ENCODE results near the gene MAP7. TPM values are rescaled to one million over a fixed set of nuclear protein-coding genes. Genes with fewer than 3 reads are reported as not detected.

The MAP7 gene
- total and polyA plus RNA-seq, 4 donors: 3.2 to 17.5 (median 8.3) TPM

GRCh38 chr6:136344420-136344819 is 205.8 kb downstream of the MAP7 start:
- Histone ChIP-seq H3K27me3 (ENCODE audit: control insufficient read depth in 4 of 4, insufficient read depth in 4 of 4, low read length in 3 of 4) (no peaks in the 10 kb centered on the region), H3K36me3 (ENCODE audit: control insufficient read depth in 4 of 4, insufficient read depth in 3 of 4, low read depth in 1 of 4, low read length in 3 of 4) (peaks cover 3 to 18% (median 15%) of the 10 kb centered on the region in 4 donors), H3K4me1 (ENCODE audit: control insufficient read depth in 4 of 4, insufficient read depth in 4 of 4, low read length in 3 of 4) (no peaks in the 10 kb centered on the region), H3K27ac (ENCODE audit: low read depth in 1 of 2, low read length in 2 of 2) (no peak overlapping the region), H3K4me3 (ENCODE audit: low read depth in 1 of 3, low read length in 3 of 3) (no peak overlapping the region), H3K9me3 (ENCODE audit: control insufficient read depth in 4 of 4, low read length in 3 of 4) (no peaks in the 10 kb centered on the region), H3K9ac (ENCODE audit: low read depth in 1 of 2, low read length in 2 of 2) (no peak overlapping the region)
- no peak for DNase-seq (ENCODE audit: low spot score)
- TF ChIP-seq YY1 (IDR thresholded peaks at IDR 0.05) (no peak), RAD21 (IDR thresholded peaks at IDR 0.05) (no peak), SP1 (IDR thresholded peaks at IDR 0.05) (no peak), GABPA (IDR thresholded peaks at IDR 0.05 in 1 of 2, conservative IDR thresholded peaks at IDR 0.05 in 1 of 2) (no peak), RXRA (IDR thresholded peaks at IDR 0.05) (no peak), MAX (IDR thresholded peaks at IDR 0.05) (no peak), ZBTB33 (IDR thresholded peaks at IDR 0.05) (no peak), HNF4G (IDR thresholded peaks at IDR 0.05) (no peak), CTCF (IDR thresholded peaks at IDR 0.05; ENCODE audit: low read depth, low read length, missing input control) (no peak), NR2F2 (IDR thresholded peaks at IDR 0.05) (no peak), HNF4A (conservative IDR thresholded peaks at IDR 0.05) (no peak), JUND (IDR thresholded peaks at IDR 0.05) (no peak), REST (IDR thresholded peaks at IDR 0.05) (no peak), FOXA2 (IDR thresholded peaks at IDR 0.05) (no peak), TAF1 (conservative IDR thresholded peaks at IDR 0.05) (no peak), EGR1 (IDR thresholded peaks at IDR 0.05; ENCODE audit: low read depth in 2 of 2) (no peak)
- WGBS: 91% methylated on average over 2 of the region's 2 CpGs

GRCh38 chr6:136343700-136344099 is 206.5 kb downstream of the MAP7 start:
- no peaks in the 10 kb centered on the region for H3K27me3 ChIP-seq (ENCODE audit: control insufficient read depth in 4 of 4, insufficient read depth in 4 of 4, low read length in 3 of 4)
- no peak for DNase-seq (ENCODE audit: low spot score)
- no peaks in the 10 kb centered on the region for H3K9me3 ChIP-seq (ENCODE audit: control insufficient read depth in 4 of 4, low read length in 3 of 4)
- TF ChIP-seq HNF4G (IDR thresholded peaks at IDR 0.05) (no peak), NR2F2 (IDR thresholded peaks at IDR 0.05) (no peak), MAX (IDR thresholded peaks at IDR 0.05) (no peak), JUND (IDR thresholded peaks at IDR 0.05) (no peak), RAD21 (IDR thresholded peaks at IDR 0.05) (no peak), REST (IDR thresholded peaks at IDR 0.05) (no peak)
- H3K27ac ChIP-seq (ENCODE audit: low read depth in 1 of 2, low read length in 2 of 2): no peak overlapping the region
- no peak overlapping the region for H3K9ac ChIP-seq (ENCODE audit: low read depth in 1 of 2, low read length in 2 of 2)
- H3K4me1 ChIP-seq (ENCODE audit: control insufficient read depth in 4 of 4, insufficient read depth in 4 of 4, low read length in 3 of 4): no peaks in the 10 kb centered on the region
- H3K4me3 ChIP-seq (ENCODE audit: low read depth in 1 of 3, low read length in 3 of 3): no peak overlapping the region
- H3K36me3 ChIP-seq (ENCODE audit: control insufficient read depth in 4 of 4, insufficient read depth in 3 of 4, low read depth in 1 of 4, low read length in 3 of 4): peaks cover 3 to 18% (median 14%) of the 10 kb centered on the region in 4 donors
- WGBS: 93% methylated on average over 1 of the region's 1 CpG
